ENCODE results near the gene RBM10. TPM values are rescaled to one million over a fixed set of nuclear protein-coding genes. Genes with fewer than 3 reads are reported as not detected.

The RBM10 gene
- total RNA-seq, 1 experiment from 2014 or later = 32.5 TPM

DNA sequence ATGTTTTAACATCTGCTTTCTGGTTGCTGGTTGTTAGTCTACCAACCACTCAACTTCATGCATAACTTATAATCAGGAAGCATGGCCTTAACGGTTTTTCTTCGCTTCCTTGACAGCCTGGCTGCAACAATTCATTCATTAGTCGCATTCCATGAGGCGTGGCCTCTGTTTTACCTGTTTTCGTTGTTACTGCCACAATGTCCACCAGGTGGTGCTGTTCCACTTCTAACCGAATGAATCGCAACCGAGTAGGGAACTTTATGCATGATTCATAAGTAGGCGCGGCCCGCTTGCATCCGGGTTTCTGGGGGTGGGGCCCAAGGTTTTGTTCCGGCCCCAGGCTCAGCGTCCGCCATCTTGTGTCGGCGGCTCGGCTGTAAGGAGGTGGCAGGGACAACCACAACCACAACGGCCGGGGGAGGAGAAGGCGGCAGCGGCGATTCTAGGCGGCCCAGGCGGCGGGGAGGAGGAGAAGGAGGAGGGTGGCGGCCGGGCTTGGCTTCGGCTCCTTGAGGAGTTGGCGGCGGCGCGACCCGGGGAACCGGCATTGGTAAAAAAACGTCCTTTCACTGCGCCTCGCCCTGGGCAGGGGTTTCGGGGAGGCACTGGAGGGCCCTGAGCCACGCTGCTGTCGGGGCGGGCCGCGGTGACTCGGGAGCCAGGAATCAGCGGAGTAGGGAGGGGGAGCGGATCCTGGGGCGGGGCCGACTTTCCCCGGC is 48.6 kb downstream of the RBM10 start, which contains the start of gene UBA1:
Gene UBA1 (plus strand): TSS at position 355 of the 719 bp plus-strand sequence. CDS start 4,974 bp downstream, outside the sequence.
- peak within 1 kb of the TSS; percentile 40; the same call in 1 of the 2 replicates for H2AFZ ChIP-seq (ENCODE audit: low read length)

DNA sequence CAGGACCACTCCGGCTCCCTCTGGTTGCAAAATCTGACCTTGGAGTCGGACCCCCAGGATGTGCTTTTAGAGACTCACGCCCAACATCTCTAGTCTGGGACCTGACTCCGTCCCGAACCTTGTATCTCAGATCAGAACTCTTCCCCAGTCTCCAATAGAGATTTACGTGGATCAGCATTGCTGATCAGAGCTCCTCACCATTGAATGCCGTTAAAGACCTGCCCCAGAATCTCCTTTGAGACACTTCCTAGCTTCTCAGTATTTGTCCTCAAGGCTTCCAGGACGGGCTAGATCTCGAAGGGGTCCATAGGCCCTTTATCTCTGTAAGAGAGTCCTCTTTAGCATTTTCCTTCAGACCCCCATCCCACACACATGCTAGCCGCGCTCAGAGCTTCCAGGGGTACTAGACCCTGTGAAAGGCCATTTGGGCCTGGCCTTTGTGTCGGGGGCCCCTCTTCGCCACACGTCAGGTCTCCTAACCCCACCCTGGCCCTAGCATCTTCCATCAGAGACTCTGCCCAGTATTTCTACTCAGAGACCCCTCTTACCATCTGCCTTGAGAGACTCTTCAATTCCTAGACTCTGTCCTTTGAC is 49.3 kb downstream of the RBM10 start:
- H3K4me1 ChIP-seq (ENCODE audit: low read length) = peaks cover 37% of the 10 kb centered on the region
- peak overlapping the region; percentile 99 for H3K4me2 ChIP-seq (ENCODE audit: low read depth, low read length, poor library complexity, severe bottlenecking)
- peak overlapping the region; percentile 98 for H3K9ac ChIP-seq (ENCODE audit: low read length)
- no peaks in the 10 kb centered on the region for H3K9me2 ChIP-seq (replicated peaks; ENCODE audit: insufficient read depth, low read length)
- H3K9me3 ChIP-seq (ENCODE audit: low read length) = no peaks in the 10 kb centered on the region
- H3K36me3 ChIP-seq (ENCODE audit: insufficient read depth, low read length) = peaks cover 25% of the 10 kb centered on the region
- peak; percentile 48 for DNase-seq
- H3K27me3 ChIP-seq (ENCODE audit: low read length) = no peaks in the 10 kb centered on the region
- peak overlapping the region; percentile 40; the same call in 1 of the 2 replicates for H2AFZ ChIP-seq (ENCODE audit: low read length)
- H4K20me1 ChIP-seq (ENCODE audit: insufficient read depth, low read depth, low read length) = peaks cover 45% of the 10 kb centered on the region
- H3K27ac ChIP-seq (ENCODE audit: low read length) = peak overlapping the region; percentile 62
- H3K79me2 ChIP-seq (ENCODE audit: low read length) = peaks cover 54% of the 10 kb centered on the region
- H3K4me3 ChIP-seq (ENCODE audit: low read length) = peak overlapping the region; percentile 98

More for the DNA sequence above, 48.6 kb downstream of the RBM10 start, which contains the start of gene UBA1:
- Histone ChIP-seq H4K20me1 (ENCODE audit: insufficient read depth, low read depth, low read length) (peaks cover 42% of the 10 kb centered on the region), H3K36me3 (ENCODE audit: insufficient read depth, low read length) (peaks cover 24% of the 10 kb centered on the region), H3K27ac (ENCODE audit: low read length) (peak within 1 kb of the TSS; percentile 99), H3K27me3 (ENCODE audit: low read length) (no peaks in the 10 kb centered on the region), H3K4me2 (ENCODE audit: low read depth, low read length, poor library complexity, severe bottlenecking) (peak within 1 kb of the TSS; percentile 99), H3K9ac (ENCODE audit: low read length) (peak within 1 kb of the TSS; percentile 98), H3K9me2 (replicated peaks; ENCODE audit: insufficient read depth, low read length) (no peaks in the 10 kb centered on the region), H3K79me2 (ENCODE audit: low read length) (peaks cover 50% of the 10 kb centered on the region), H3K4me1 (ENCODE audit: low read length) (peaks cover 37% of the 10 kb centered on the region), H3K4me3 (ENCODE audit: low read length) (peak within 1 kb of the TSS; percentile 98), H3K9me3 (ENCODE audit: low read length) (no peaks in the 10 kb centered on the region)
- peak; percentile 99 for DNase-seq

DNA sequence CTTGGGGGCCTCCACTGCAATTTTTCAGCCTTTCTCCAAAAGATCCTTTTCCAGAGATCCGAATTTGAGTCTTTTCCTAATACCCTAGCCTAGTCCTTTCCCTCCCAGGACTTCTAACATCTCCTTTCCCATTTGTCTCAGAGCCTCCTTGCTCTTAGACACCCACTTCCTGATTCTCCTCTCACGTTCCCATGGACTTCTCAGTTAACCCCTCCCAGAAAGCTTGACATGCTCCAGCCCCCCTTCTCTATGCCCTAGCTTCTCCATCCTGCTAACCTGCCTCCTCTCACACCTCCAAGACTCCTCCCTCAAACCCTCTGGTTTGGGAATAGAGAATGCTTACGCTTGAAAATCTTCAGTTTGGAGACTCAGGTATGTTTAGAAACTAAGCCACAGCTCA is 51.1 kb downstream of the RBM10 start:
- H3K4me2 ChIP-seq (ENCODE audit: low read depth, low read length, poor library complexity, severe bottlenecking) = peak overlapping the region; percentile 33
- H3K79me2 ChIP-seq (ENCODE audit: low read length) = peaks cover 56% of the 10 kb centered on the region

DNA sequence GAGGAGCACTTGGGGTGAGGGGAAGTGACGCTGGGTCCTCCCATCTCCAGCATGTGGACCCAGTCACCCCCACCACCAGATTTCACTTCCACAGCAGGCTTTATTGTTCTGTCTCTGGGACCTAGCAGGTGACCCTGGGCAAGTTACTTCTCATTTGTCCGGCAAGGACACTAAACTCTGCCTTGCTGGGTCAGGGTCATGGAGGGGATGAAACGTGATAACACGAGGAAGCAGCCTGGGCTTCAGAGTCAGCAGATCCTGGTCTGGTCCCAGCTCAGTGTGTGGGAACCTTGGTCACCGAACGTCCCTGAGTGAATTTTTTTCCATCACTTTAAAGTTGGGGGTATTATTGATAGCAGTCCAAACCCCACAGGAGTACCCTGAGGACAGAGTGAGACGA is 52.5 kb downstream of the RBM10 start:
- Histone ChIP-seq H3K9me3 (ENCODE audit: low read length) (no peaks in the 10 kb centered on the region), H3K9ac (ENCODE audit: low read length) (no peak overlapping the region), H3K27me3 (ENCODE audit: low read length) (no peaks in the 10 kb centered on the region), H3K9me2 (replicated peaks; ENCODE audit: insufficient read depth, low read length) (no peaks in the 10 kb centered on the region), H3K27ac (ENCODE audit: low read length) (no peak overlapping the region), H3K4me2 (ENCODE audit: low read depth, low read length, poor library complexity, severe bottlenecking) (no peak overlapping the region), H3K79me2 (ENCODE audit: low read length) (peaks cover 56% of the 10 kb centered on the region), H3K36me3 (ENCODE audit: insufficient read depth, low read length) (peaks cover 43% of the 10 kb centered on the region), H2AFZ (ENCODE audit: low read length) (no peak overlapping the region), H3K4me1 (ENCODE audit: low read length) (peaks cover 29% of the 10 kb centered on the region), H4K20me1 (ENCODE audit: insufficient read depth, low read depth, low read length) (peaks cover 50% of the 10 kb centered on the region), H3K4me3 (ENCODE audit: low read length) (no peak overlapping the region)
- no peak for DNase-seq

More for the DNA sequence above, 51.1 kb downstream of the RBM10 start:
- Histone ChIP-seq H3K9me3 (ENCODE audit: low read length) (no peaks in the 10 kb centered on the region), H3K27me3 (ENCODE audit: low read length) (no peaks in the 10 kb centered on the region), H3K9me2 (replicated peaks; ENCODE audit: insufficient read depth, low read length) (no peaks in the 10 kb centered on the region), H3K4me3 (ENCODE audit: low read length) (no peak overlapping the region), H3K4me1 (ENCODE audit: low read length) (peaks cover 33% of the 10 kb centered on the region), H3K9ac (ENCODE audit: low read length) (peak overlapping the region; percentile 14; the same call in 1 of the 2 replicates), H4K20me1 (ENCODE audit: insufficient read depth, low read depth, low read length) (peaks cover 45% of the 10 kb centered on the region), H3K27ac (ENCODE audit: low read length) (no peak overlapping the region), H3K36me3 (ENCODE audit: insufficient read depth, low read length) (peaks cover 34% of the 10 kb centered on the region), H2AFZ (ENCODE audit: low read length) (no peak overlapping the region)
- DNase-seq = no peak

DNA sequence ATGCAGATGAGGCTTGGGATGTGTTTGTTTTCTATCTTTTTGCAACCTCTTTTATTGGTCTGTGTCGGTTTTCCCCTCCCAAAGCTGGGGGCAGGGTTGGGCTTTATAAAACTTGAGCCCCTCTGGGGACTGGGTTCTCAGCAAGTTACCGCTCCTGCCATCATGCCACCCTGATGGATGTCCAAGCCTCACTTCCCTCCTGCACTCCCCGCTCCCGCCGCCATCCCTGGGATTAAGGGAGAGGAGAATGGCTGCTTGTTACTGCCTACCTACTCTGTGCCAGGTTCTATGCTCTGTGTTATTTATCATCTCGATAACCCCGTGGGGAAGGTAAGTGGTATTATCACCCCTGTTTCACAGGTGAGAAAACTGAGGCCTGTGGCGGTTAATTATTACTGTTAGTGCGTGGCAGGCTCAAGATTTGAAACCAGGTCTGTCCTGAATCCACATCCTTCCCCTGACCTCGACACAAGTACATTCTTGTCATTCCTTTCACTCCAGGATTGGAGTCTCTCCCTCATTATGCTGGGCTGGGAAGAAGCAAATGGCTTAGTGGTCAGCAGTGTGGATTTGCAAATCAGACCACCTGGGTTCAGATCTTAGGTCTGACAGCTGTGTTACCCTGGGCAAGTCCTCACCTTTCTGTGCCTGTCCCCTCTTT is 53.1 kb downstream of the RBM10 start:
- H3K27ac ChIP-seq (ENCODE audit: low read length) = no peak overlapping the region
- no peaks in the 10 kb centered on the region for H3K9me2 ChIP-seq (replicated peaks; ENCODE audit: insufficient read depth, low read length)
- H3K9ac ChIP-seq (ENCODE audit: low read length) = no peak overlapping the region
- no peak overlapping the region for H2AFZ ChIP-seq (ENCODE audit: low read length)
- no peaks in the 10 kb centered on the region for H3K9me3 ChIP-seq (ENCODE audit: low read length)
- DNase-seq = no peak
- H3K79me2 ChIP-seq (ENCODE audit: low read length) = peaks cover 56% of the 10 kb centered on the region
- H3K4me1 ChIP-seq (ENCODE audit: low read length) = peaks cover 22% of the 10 kb centered on the region
- no peak overlapping the region for H3K4me2 ChIP-seq (ENCODE audit: low read depth, low read length, poor library complexity, severe bottlenecking)
- no peak overlapping the region for H3K4me3 ChIP-seq (ENCODE audit: low read length)
- peaks cover 50% of the 10 kb centered on the region for H4K20me1 ChIP-seq (ENCODE audit: insufficient read depth, low read depth, low read length)
- H3K36me3 ChIP-seq (ENCODE audit: insufficient read depth, low read length) = peaks cover 45% of the 10 kb centered on the region
- no peaks in the 10 kb centered on the region for H3K27me3 ChIP-seq (ENCODE audit: low read length)

DNA sequence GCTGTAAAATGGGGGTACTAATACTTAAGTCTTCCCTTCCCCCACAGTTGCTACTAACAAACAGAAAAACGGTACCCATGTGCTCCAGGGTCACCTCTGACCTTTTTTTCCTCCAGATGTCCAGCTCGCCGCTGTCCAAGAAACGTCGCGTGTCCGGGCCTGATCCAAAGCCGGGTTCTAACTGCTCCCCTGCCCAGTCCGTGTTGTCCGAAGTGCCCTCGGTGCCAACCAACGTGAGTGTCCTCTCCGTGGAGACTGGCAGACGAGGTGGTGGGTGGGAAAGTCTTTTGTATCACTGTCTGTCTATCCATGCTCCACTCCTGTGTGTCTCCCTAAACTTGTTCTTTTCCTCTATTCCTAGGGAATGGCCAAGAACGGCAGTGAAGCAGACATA is 53.7 kb downstream of the RBM10 start:
- Histone ChIP-seq H3K9ac (ENCODE audit: low read length) (no peak overlapping the region), H4K20me1 (ENCODE audit: insufficient read depth, low read depth, low read length) (peaks cover 50% of the 10 kb centered on the region), H3K9me2 (replicated peaks; ENCODE audit: insufficient read depth, low read length) (no peaks in the 10 kb centered on the region), H3K4me2 (ENCODE audit: low read depth, low read length, poor library complexity, severe bottlenecking) (no peak overlapping the region), H3K27ac (ENCODE audit: low read length) (no peak overlapping the region), H3K36me3 (ENCODE audit: insufficient read depth, low read length) (peaks cover 47% of the 10 kb centered on the region), H2AFZ (ENCODE audit: low read length) (no peak overlapping the region), H3K9me3 (ENCODE audit: low read length) (no peaks in the 10 kb centered on the region), H3K27me3 (ENCODE audit: low read length) (no peaks in the 10 kb centered on the region), H3K4me1 (ENCODE audit: low read length) (peaks cover 20% of the 10 kb centered on the region), H3K79me2 (ENCODE audit: low read length) (peaks cover 56% of the 10 kb centered on the region), H3K4me3 (ENCODE audit: low read length) (no peak overlapping the region)
- no peak for DNase-seq

DNA sequence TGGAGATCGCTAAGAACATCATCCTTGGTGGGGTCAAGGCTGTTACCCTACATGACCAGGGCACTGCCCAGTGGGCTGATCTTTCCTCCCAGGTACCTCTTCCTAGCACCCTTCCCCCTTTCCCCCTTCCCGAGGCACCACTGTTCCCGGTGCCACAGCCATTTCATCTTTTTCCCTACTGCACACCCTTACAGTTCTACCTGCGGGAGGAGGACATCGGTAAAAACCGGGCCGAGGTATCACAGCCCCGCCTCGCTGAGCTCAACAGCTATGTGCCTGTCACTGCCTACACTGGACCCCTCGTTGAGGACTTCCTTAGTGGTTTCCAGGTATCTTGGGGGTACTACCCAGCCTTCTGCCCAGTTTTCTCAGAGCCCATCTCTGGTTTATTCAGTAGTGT is 54.3 kb downstream of the RBM10 start:
- Histone ChIP-seq H3K9me2 (replicated peaks; ENCODE audit: insufficient read depth, low read length) (no peaks in the 10 kb centered on the region), H3K9ac (ENCODE audit: low read length) (no peak overlapping the region), H3K4me1 (ENCODE audit: low read length) (peaks cover 19% of the 10 kb centered on the region), H3K4me2 (ENCODE audit: low read depth, low read length, poor library complexity, severe bottlenecking) (no peak overlapping the region), H3K36me3 (ENCODE audit: insufficient read depth, low read length) (peaks cover 50% of the 10 kb centered on the region), H4K20me1 (ENCODE audit: insufficient read depth, low read depth, low read length) (peaks cover 50% of the 10 kb centered on the region), H3K27me3 (ENCODE audit: low read length) (no peaks in the 10 kb centered on the region), H3K4me3 (ENCODE audit: low read length) (no peak overlapping the region), H2AFZ (ENCODE audit: low read length) (no peak overlapping the region), H3K9me3 (ENCODE audit: low read length) (no peaks in the 10 kb centered on the region), H3K79me2 (ENCODE audit: low read length) (peaks cover 50% of the 10 kb centered on the region), H3K27ac (ENCODE audit: low read length) (no peak overlapping the region)
- DNase-seq = no peak
